Hippocampal formation (tissue), 2 donors: ENCODE measurements around the gene YTHDF1.

ENCODE experiments used
- DNase-seq, 2 donors: peaks; one replicate each; lab custom pipeline; 2025; lab: John Stamatoyannopoulos, UW

The YTHDF1 gene

GRCh38 chr20:63155266-63156165, 60.4 kb downstream of the YTHDF1 start:
- DNase-seq = no peak

GRCh38 chr20:63154395-63154794, 61.5 kb downstream of the YTHDF1 start:
- no peak for DNase-seq

GRCh38 chr20:63153254-63154221, 62.4 kb downstream of the YTHDF1 start:
- no peak for DNase-seq

GRCh38 chr20:63152322-63153253, 63.3 kb downstream of the YTHDF1 start:
- DNase-seq = no peak

- DNase-seq = no peak
Measured at GRCh38 chr20:63151554-63152321, 64.2 kb downstream of the YTHDF1 start.

- no peak for DNase-seq
Measured at GRCh38 chr20:63150911-63151531, 64.9 kb downstream of the YTHDF1 start.

- DNase-seq = no peak
Measured at GRCh38 chr20:63150391-63150898, 65.5 kb downstream of the YTHDF1 start.

- no peak for DNase-seq
Measured at GRCh38 chr20:63149531-63150192, 66.3 kb downstream of the YTHDF1 start.

- no peak for DNase-seq
Measured at GRCh38 chr20:63148696-63149095, 67.2 kb downstream of the YTHDF1 start.

- no peak for DNase-seq
Measured at GRCh38 chr20:63147532-63147931, 68.4 kb downstream of the YTHDF1 start.
